ENCODE data around the gene CUL3. TPM values are rescaled to one million over a fixed set of nuclear protein-coding genes. Genes with fewer than 3 reads are reported as not detected.
A peak's percentile ranks its signal among the peaks of the same experiment; 100 is the strongest.

The CUL3 gene
- total RNA-seq, 2 experiments from 2014 or later: 115 TPM

- Mint-ChIP-seq H3K27me3 (no peaks in the 10 kb centered on the region), H3K4me3 (no peak overlapping the region), H3K4me1 (ENCODE audit: low read depth) (peaks cover 69% of the 10 kb centered on the region), H3K9me3 (no peaks in the 10 kb centered on the region), H3K27ac (no peak overlapping the region), H3K36me3 (ENCODE audit: low read depth) (peaks cover 77% of the 10 kb centered on the region)
- DNase-seq (no peak), ATAC-seq (ENCODE audit: poor library complexity) (no peak)
- intact Hi-C loops (cut with DNase I, micrococcal nuclease): no loop called here
- Histone ChIP-seq H3K4me1 (ENCODE audit: insufficient read depth, low read length) (peaks cover 2% of the 10 kb centered on the region), H3K27ac (ENCODE audit: low read depth in 1 of 2, low read length in 2 of 2) (no peak overlapping the region), H3K4me3 (ENCODE audit: low read length) (no peak overlapping the region), H3K9me3 (ENCODE audit: control insufficient read depth in 1 of 2, insufficient read depth in 1 of 2, low read length in 2 of 2) (no peaks in the 10 kb centered on the region), H3K27me3 (ENCODE audit: control insufficient read depth in 1 of 2, insufficient read depth in 2 of 2, low read length in 2 of 2) (no peaks in the 10 kb centered on the region), H3K36me3 (ENCODE audit: insufficient read depth, low read length) (peaks cover 28% of the 10 kb centered on the region)
- CTCF ChIA-PET: no interaction called here
- POLR2A ChIA-PET: no interaction called here
- TF ChIP-seq, protein P1, sequence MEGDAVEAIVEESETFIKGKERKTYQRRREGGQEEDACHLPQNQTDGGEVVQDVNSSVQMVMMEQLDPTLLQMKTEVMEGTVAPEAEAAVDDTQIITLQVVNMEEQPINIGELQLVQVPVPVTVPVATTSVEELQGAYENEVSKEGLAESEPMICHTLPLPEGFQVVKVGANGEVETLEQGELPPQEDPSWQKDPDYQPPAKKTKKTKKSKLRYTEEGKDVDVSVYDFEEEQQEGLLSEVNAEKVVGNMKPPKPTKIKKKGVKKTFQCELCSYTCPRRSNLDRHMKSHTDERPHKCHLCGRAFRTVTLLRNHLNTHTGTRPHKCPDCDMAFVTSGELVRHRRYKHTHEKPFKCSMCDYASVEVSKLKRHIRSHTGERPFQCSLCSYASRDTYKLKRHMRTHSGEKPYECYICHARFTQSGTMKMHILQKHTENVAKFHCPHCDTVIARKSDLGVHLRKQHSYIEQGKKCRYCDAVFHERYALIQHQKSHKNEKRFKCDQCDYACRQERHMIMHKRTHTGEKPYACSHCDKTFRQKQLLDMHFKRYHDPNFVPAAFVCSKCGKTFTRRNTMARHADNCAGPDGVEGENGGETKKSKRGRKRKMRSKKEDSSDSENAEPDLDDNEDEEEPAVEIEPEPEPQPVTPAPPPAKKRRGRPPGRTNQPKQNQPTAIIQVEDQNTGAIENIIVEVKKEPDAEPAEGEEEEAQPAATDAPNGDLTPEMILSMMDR (IDR thresholded peaks at IDR 0.05): no peak
Observed at GRCh38 chr2:224551693-224552092, 33.5 kb downstream of the CUL3 start.

DNA sequence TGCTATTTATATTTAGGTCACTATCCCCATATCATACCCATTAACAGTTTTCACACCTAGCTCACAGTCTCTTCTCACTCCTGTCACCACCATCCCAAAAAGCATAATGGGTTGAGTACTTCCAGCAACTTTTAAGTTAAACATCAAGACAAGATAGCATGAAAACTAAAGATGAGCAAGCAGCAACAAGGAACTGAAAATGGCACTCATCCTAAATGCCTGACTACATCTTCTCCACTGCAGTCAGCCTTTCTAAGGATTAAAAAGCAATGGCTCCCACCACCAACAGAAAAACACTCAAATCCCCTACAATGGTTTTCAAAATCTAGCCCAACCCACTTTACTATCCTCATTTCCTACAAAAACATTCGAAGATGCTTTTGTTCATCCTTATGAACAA, 38.2 kb downstream of the CUL3 start:
- TF ChIP-seq, protein P1 (IDR thresholded peaks at IDR 0.05): no peak
- peak overlapping the region; percentile 1 for H3K27ac Mint-ChIP-seq
- peaks cover 54% of the 10 kb centered on the region for H3K4me1 Mint-ChIP-seq (ENCODE audit: low read depth)
- no peaks in the 10 kb centered on the region for H3K27me3 ChIP-seq (ENCODE audit: control insufficient read depth in 1 of 2, insufficient read depth in 2 of 2, low read length in 2 of 2)
- H3K27ac ChIP-seq (ENCODE audit: low read depth in 1 of 2, low read length in 2 of 2): no peak overlapping the region
- H3K4me3 ChIP-seq (ENCODE audit: low read length): no peak overlapping the region
- intact Hi-C loops (cut with DNase I, micrococcal nuclease): loop anchor here in 1 of 2 experiments (5.0 kb wide), 1 partner anchor 35 kb away; no protein-coding TSS in a partner anchor
- H3K4me3 Mint-ChIP-seq: peak overlapping the region; percentile 8
- H3K36me3 ChIP-seq (ENCODE audit: insufficient read depth, low read length): peaks cover 18% of the 10 kb centered on the region
- H3K27me3 Mint-ChIP-seq: no peaks in the 10 kb centered on the region
- peaks cover 6% of the 10 kb centered on the region for H3K4me1 ChIP-seq (ENCODE audit: insufficient read depth, low read length)
- CTCF ChIA-PET: no interaction called here
- H3K36me3 Mint-ChIP-seq (ENCODE audit: low read depth): peaks cover 59% of the 10 kb centered on the region
- DNase-seq: no peak
- H3K9me3 ChIP-seq (ENCODE audit: control insufficient read depth in 1 of 2, insufficient read depth in 1 of 2, low read length in 2 of 2): no peaks in the 10 kb centered on the region
- no peak for ATAC-seq (ENCODE audit: poor library complexity)
- H3K9me3 Mint-ChIP-seq: no peaks in the 10 kb centered on the region
- POLR2A ChIA-PET: no interaction called here

DNA sequence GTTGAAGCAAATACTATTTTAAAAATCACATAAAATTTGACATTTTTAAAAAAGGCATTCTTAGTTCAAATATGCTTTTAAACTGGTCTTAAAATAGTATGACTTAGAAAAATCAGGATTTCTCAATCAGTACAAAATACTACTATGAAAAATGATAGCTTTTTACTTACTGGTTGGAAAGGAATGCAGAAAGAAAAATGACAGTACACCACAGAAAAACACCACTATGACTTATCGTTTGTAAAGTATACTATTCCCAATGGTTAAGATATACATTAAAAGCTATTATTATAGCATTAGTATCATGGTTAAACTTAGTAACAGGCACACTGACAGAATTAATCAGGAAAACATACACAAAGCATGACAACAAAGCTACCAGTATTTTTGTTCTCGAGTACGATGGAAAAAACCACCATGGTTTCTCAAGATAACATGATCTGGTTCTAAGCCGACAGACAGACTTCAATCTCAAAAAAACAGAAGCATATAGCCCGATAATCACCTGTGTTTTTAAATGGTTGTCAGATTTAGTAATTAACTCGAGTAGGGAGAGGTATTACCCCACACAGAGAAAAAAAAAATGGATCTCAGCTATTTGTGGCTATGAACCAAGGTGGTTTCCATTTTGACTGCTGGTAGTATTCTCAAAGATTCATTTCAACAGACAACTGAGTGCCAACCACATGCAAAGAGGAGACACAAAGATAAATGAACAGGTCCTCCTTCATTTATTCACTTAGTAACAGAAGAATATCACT, 39.1 kb downstream of the CUL3 start:
- no peak for DNase-seq
- H3K36me3 Mint-ChIP-seq (ENCODE audit: low read depth): peaks cover 64% of the 10 kb centered on the region
- Histone ChIP-seq H3K4me3 (ENCODE audit: low read length) (no peak overlapping the region), H3K27me3 (ENCODE audit: control insufficient read depth in 1 of 2, insufficient read depth in 2 of 2, low read length in 2 of 2) (no peaks in the 10 kb centered on the region), H3K4me1 (ENCODE audit: insufficient read depth, low read length) (peaks cover 6% of the 10 kb centered on the region), H3K36me3 (ENCODE audit: insufficient read depth, low read length) (peaks cover 22% of the 10 kb centered on the region), H3K27ac (ENCODE audit: low read depth in 1 of 2, low read length in 2 of 2) (no peak overlapping the region), H3K9me3 (ENCODE audit: control insufficient read depth in 1 of 2, insufficient read depth in 1 of 2, low read length in 2 of 2) (no peaks in the 10 kb centered on the region)
- H3K4me1 Mint-ChIP-seq (ENCODE audit: low read depth): peaks cover 58% of the 10 kb centered on the region
- no peaks in the 10 kb centered on the region for H3K9me3 Mint-ChIP-seq
- no peaks in the 10 kb centered on the region for H3K27me3 Mint-ChIP-seq
- intact Hi-C loops (cut with DNase I, micrococcal nuclease): loop anchor here in 1 of 2 experiments (5.0 kb wide), 1 partner anchor 36 kb away; no protein-coding TSS in a partner anchor
- H3K4me3 Mint-ChIP-seq: no peak overlapping the region
- CTCF ChIA-PET: interaction anchor here (1.2 kb wide), 1 partner anchor 9 kb away, joined by 3 read pairs; no protein-coding TSS in a partner anchor
- no peak for ATAC-seq (ENCODE audit: poor library complexity)
- TF ChIP-seq, protein P1 (IDR thresholded peaks at IDR 0.05): no peak
- POLR2A ChIA-PET: interaction anchor here (1.2 kb wide), 1 partner anchor 40 kb away, joined by 3 read pairs; no protein-coding TSS in a partner anchor
- peak overlapping the region; percentile 1 for H3K27ac Mint-ChIP-seq

All from CD4-positive, alpha-beta T cell (primary cell).